Endothelial cell of umbilical vein (primary cell): ENCODE data around the gene UFSP1.

ENCODE experiments used
- CTCF ChIP-seq, 2 donors: IDR thresholded peaks; 1 replicate in 1 of 2; 2 replicates in 1 of 2; pipeline ENCODE4 v1.5.1; 2011; ENCODE audit warnings: low read length in 2 of 2, mild to moderate bottlenecking in 2 of 2, moderate library complexity in 2 of 2, control low read depth in 1 of 2, inconsistent platforms in 1 of 2, low read depth in 1 of 2; ENCODE audit not compliant: insufficient read depth in 1 of 2; ENCODE audit errors: extremely low read depth in 1 of 2
- EZH2 ChIP-seq: IDR thresholded peaks from 2 replicates; pipeline ENCODE4 v1.6.1; 2012; ENCODE audit warnings: borderline replicate concordance, low read depth, mild to moderate bottlenecking, moderate library complexity, low read length, inconsistent platforms; ENCODE audit not compliant: severe bottlenecking
- FOS ChIP-seq: IDR thresholded peaks from 2 replicates; pipeline ENCODE4 v1.6.1; 2011; ENCODE audit warnings: mild to moderate bottlenecking, low read length, moderate library complexity, borderline replicate concordance; ENCODE audit not compliant: insufficient read depth
- GATA2 ChIP-seq: IDR thresholded peaks from 2 replicates; pipeline ENCODE4 v1.7.0; 2011; ENCODE audit warnings: low read depth, mild to moderate bottlenecking, moderate library complexity, mixed read lengths, low read length; ENCODE audit not compliant: insufficient read length, insufficient read depth
- JUN ChIP-seq: IDR thresholded peaks from 2 replicates; pipeline ENCODE4 v1.6.1; 2011; ENCODE audit warnings: borderline replicate concordance, low read depth; ENCODE audit not compliant: insufficient read length, insufficient read depth
- MAX ChIP-seq: IDR thresholded peaks from 2 replicates; pipeline ENCODE4 v1.6.1; 2011; ENCODE audit not compliant: insufficient read depth, insufficient read length
- MYC ChIP-seq: IDR thresholded peaks from one replicate; pipeline ENCODE4 v1.6.1; 2011; ENCODE audit warnings: mild to moderate bottlenecking, low read depth, low read length
- POLR2A ChIP-seq: IDR thresholded peaks from 2 replicates; pipeline ENCODE4 v1.6.1; 2012; ENCODE audit warnings: low read depth, mild to moderate bottlenecking, control low read depth, low read length
- POLR2AphosphoS5 ChIP-seq: IDR thresholded peaks from 2 replicates; pipeline ENCODE4 v1.6.1; 2012; ENCODE audit warnings: low read depth, mild to moderate bottlenecking, control low read depth, low read length, moderate library complexity; ENCODE audit not compliant: insufficient read depth

GRCh38 chr7:100863406-100863950 lies 26.0 kb downstream of the UFSP1 start:
- no peak for TF ChIP-seq CTCF (IDR thresholded peaks at IDR 0.05; ENCODE audit: extremely low read depth in 1 of 2, insufficient read depth in 1 of 2, low read depth in 1 of 2, low read length in 2 of 2)
- TF ChIP-seq POLR2A, result peak; percentile 17
- TF ChIP-seq MYC, result no peak
- peak; percentile 47 for TF ChIP-seq POLR2AphosphoS5
- TF ChIP-seq JUN, result no peak
- no peak for TF ChIP-seq EZH2
- TF ChIP-seq MAX, result no peak
- peak; percentile 72 for TF ChIP-seq GATA2
- TF ChIP-seq FOS, result no peak
